Skeletal muscle tissue (tissue), 4 donors: Measurements from ENCODE around the gene TTLL5. TPM values are rescaled to one million over a fixed set of nuclear protein-coding genes. Genes with fewer than 3 reads are reported as not detected.
A peak's percentile ranks its signal among the peaks of the same experiment; 100 is the strongest.

ENCODE experiments used
- H3K27ac ChIP-seq: one replicate; pipeline ENCODE4 v1.7.0; 2013; ENCODE audit warnings: mild to moderate bottlenecking, low read depth, low read length, inconsistent platforms
- H3K27me3 ChIP-seq, 3 donors: one replicate each; pipeline ENCODE4 v1.7.0; 2013; ENCODE audit warnings: low read length in 3 of 3; ENCODE audit not compliant: control insufficient read depth in 3 of 3, insufficient read depth in 3 of 3
- H3K36me3 ChIP-seq, 3 donors: one replicate each; pipeline ENCODE4 v1.7.0; 2013; ENCODE audit warnings: low read length in 3 of 3; ENCODE audit not compliant: control insufficient read depth in 3 of 3, insufficient read depth in 3 of 3
- H3K4me1 ChIP-seq, 3 donors: one replicate each; pipeline ENCODE4 v1.7.0; 2013; ENCODE audit warnings: low read length in 3 of 3, mild to moderate bottlenecking in 3 of 3; ENCODE audit not compliant: control insufficient read depth in 3 of 3, insufficient read depth in 3 of 3
- H3K4me3 ChIP-seq, 3 donors: one replicate each; pipeline ENCODE4 v1.7.0; 2013; ENCODE audit warnings: low read length in 3 of 3
- H3K9ac ChIP-seq, 3 donors: one replicate each; pipeline ENCODE4 v1.7.0; 2013; ENCODE audit warnings: low read length in 3 of 3, mild to moderate bottlenecking in 3 of 3, moderate library complexity in 2 of 3, low read depth in 1 of 3
- H3K9me3 ChIP-seq, 3 donors: one replicate each; pipeline ENCODE4 v1.7.0; 2013; ENCODE audit warnings: low read length in 3 of 3; ENCODE audit not compliant: control insufficient read depth in 3 of 3
- total RNA-seq: library from RNA; depleted of rRNA; stranded (reverse); fragments of >200 nt; gene quantifications from one replicate; pipeline ENCODE4 v1.2.3, GENCODE V29; 2014
- donor health status: Osteomylitis.

TTLL5 gene
- total RNA-seq, 1 donor from 2014 or later, result 13.6 TPM

DNA sequence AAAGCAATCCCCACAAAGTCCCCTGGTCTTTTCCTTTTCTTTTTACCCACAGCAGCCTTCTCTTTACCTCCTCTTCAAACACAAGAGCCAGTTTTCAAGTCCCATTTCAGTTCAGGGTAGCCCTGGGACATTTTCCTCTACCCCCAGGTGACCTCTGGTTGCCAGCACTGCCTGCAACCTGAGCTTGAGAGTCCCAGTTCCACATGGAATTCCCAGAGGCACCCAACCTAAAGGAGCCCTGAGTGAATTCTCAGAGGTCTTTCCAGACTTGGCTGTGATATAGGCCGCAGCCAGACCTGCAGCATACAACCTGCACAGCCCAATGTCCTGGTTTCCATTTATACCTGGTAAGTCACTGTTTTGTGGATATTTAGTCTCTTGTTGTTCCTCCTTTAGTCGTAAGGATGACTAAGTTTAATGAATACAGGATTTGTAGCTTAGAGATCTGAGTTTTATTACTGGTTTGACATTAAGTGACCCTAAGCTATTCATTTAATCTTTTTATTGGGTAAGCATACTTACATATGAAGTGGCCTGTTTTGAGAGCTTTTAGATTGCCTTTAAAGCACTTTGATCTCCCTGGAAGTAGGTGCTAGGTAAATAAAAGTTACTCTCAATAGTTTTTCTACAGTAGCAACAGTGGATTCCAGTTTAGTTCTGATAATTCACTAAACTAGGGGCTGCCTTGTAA, 160.9 kb downstream of the TTLL5 start:
- Histone ChIP-seq H3K9me3 (no peaks in the 10 kb centered on the region), H3K27ac (peak overlapping the region; percentile 37), H3K36me3 (peaks cover 0 to 3% (median 0%) of the 10 kb centered on the region in 3 donors), H3K9ac (no peak overlapping the region), H3K4me3 (no peak overlapping the region), H3K4me1 (peaks cover 19 to 28% (median 26%) of the 10 kb centered on the region in 3 donors), H3K27me3 (no peaks in the 10 kb centered on the region)

DNA sequence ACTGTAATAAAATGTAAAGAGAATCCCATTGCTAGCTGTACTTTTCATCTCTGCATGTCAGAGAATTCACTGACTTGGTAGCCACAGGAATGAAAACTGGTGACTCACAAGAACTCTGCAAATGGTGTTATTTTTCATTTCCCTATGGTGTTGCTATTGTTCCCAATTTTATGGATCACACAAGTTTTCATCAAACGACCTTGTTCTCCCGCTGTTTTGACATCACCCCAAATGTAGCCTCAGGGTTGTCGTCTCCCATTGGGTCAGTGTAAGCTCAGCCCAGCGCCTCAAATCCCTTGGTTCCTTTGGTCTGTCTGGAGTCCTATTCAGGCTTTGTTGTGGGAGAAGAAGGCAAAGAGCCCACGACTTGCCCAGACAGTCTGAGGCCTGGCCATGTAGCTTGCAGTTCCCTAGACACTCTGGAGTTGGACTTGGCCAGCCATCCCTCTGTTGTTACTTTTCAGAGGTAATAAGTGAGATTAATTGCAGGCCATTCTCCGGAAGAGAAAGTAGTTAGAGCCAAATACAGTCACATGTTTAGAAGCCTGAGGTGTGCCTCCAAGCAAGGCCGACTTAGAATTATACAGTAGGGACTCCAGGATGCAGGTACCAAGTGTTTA, 161.6 kb downstream of the TTLL5 start:
- Histone ChIP-seq H3K27ac (peak overlapping the region; percentile 37), H3K4me1 (peaks cover 19 to 28% (median 26%) of the 10 kb centered on the region in 3 donors), H3K27me3 (no peaks in the 10 kb centered on the region), H3K9ac (no peak overlapping the region), H3K9me3 (no peaks in the 10 kb centered on the region), H3K36me3 (peaks cover 0 to 3% (median 0%) of the 10 kb centered on the region in 3 donors), H3K4me3 (no peak overlapping the region)

GRCh38 chr14:75823334-75823733, 162.3 kb downstream of the TTLL5 start:
- Histone ChIP-seq H3K27ac (peak overlapping the region; percentile 37), H3K9me3 (no peaks in the 10 kb centered on the region), H3K36me3 (peaks cover 0 to 3% (median 0%) of the 10 kb centered on the region in 3 donors), H3K4me1 (peaks cover 19 to 28% (median 26%) of the 10 kb centered on the region in 3 donors), H3K4me3 (no peak overlapping the region), H3K27me3 (no peaks in the 10 kb centered on the region), H3K9ac (no peak overlapping the region)

GRCh38 chr14:75824318-75824717, 163.3 kb downstream of the TTLL5 start:
- Histone ChIP-seq H3K27ac (peak overlapping the region; percentile 67), H3K9me3 (no peaks in the 10 kb centered on the region), H3K4me3 (no peak overlapping the region), H3K36me3 (peaks cover 0 to 3% (median 0%) of the 10 kb centered on the region in 3 donors), H3K9ac (no peak overlapping the region), H3K4me1 (peaks cover 19 to 28% (median 26%) of the 10 kb centered on the region in 3 donors), H3K27me3 (no peaks in the 10 kb centered on the region)

GRCh38 chr14:75825147-75825592, 164.1 kb downstream of the TTLL5 start:
- peaks cover 19 to 28% (median 26%) of the 10 kb centered on the region in 3 donors for H3K4me1 ChIP-seq
- peak overlapping the region; percentile 67 for H3K27ac ChIP-seq
- H3K4me3 ChIP-seq, result no peak overlapping the region
- H3K9me3 ChIP-seq, result no peaks in the 10 kb centered on the region
- H3K27me3 ChIP-seq, result no peaks in the 10 kb centered on the region
- H3K36me3 ChIP-seq, result peaks cover 0 to under 1% (median 0%) of the 10 kb centered on the region in 3 donors
- no peak overlapping the region for H3K9ac ChIP-seq

DNA sequence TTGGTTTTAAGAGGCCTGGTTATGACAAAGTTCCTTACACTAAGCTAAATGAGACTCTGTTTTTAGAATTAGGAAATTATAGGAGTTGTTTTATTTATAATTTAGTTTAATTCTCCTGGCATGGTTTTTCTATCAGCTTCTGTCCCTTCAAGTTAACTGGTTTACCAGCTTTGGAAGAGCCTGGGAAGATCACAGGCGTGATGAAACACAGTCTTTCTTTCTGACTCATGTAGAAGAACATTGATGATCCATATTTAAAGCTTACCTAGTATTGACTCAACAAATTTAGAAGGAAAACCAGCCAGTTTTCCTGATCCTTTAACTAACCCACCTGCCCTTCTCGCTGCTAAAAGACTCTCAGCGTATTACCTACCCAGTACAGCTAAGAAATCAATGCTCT, 165.6 kb downstream of the TTLL5 start:
- H3K4me1 ChIP-seq, result peaks cover 19 to 28% (median 23%) of the 10 kb centered on the region in 3 donors
- no peak overlapping the region for H3K4me3 ChIP-seq
- H3K36me3 ChIP-seq, result no peaks in the 10 kb centered on the region
- no peak overlapping the region for H3K9ac ChIP-seq
- no peak overlapping the region for H3K27ac ChIP-seq
- H3K27me3 ChIP-seq, result no peaks in the 10 kb centered on the region
- no peaks in the 10 kb centered on the region for H3K9me3 ChIP-seq

DNA sequence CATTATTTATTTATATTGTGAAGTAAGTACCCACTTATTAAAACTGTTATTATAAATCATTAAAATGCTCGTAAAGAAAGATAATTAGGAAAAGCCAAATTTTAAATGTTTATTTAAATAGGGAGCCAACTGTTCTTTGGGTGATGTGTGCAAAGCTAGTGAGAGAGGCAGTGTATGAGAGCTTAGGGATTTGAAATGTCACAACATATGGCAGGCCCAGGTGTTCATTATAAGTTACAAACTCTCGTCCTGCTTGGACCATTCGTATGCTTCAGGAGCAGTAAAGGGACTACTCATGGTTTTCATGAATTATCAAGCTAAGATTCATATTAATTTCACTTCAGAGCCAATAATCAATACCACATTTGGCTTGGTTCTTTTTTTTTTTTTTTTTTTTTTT, 166.3 kb downstream of the TTLL5 start:
- Histone ChIP-seq H3K4me1 (peaks cover 12 to 23% (median 23%) of the 10 kb centered on the region in 3 donors), H3K27me3 (no peaks in the 10 kb centered on the region), H3K9me3 (no peaks in the 10 kb centered on the region), H3K4me3 (no peak overlapping the region), H3K27ac (no peak overlapping the region), H3K9ac (no peak overlapping the region), H3K36me3 (no peaks in the 10 kb centered on the region)

DNA sequence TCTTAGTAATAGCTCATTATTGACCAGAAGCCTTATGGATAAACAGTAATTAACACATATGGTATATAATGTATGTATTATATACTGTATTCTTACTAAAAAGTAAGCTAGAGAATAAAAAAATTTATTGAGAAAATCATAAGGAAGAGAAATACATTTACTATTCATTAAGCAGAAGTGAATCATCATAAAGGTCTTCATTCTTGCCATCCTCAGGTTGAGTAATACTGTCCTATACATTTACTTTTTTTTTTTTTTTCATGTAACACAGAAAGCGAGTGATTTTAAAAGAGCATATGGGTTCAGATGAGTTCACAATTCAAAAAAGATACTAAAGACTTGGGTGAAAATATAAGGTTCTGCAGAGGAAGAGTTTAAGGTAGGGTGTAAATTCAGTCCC, 168.3 kb downstream of the TTLL5 start:
- Histone ChIP-seq H3K4me1 (peaks cover 0 to 14% (median 6%) of the 10 kb centered on the region in 3 donors), H3K4me3 (no peak overlapping the region), H3K9me3 (no peaks in the 10 kb centered on the region), H3K27ac (no peak overlapping the region), H3K9ac (no peak overlapping the region), H3K36me3 (no peaks in the 10 kb centered on the region), H3K27me3 (no peaks in the 10 kb centered on the region)

DNA sequence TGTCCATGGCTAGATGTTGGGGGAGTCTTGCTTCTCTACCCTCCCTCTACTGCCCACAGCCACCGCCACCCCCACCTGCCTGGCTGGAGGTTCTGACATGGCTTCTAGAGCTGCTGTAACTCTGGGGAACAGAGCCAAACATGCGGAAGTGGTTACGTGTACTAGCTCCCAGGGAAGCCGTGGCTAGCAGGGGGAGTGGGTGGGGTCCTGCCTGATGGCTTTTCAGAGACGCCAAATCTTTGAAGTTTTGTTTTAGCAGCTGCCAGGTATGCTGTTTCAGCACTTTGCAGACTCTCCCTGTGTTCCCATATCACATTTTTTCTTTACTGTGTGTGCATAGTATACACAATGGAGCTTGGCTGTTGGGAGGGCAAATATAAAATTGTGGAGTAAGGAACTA, 170.4 kb downstream of the TTLL5 start:
- no peaks in the 10 kb centered on the region for H3K9me3 ChIP-seq
- H3K27me3 ChIP-seq, result no peaks in the 10 kb centered on the region
- H3K4me3 ChIP-seq, result peak overlapping the region in 1 of 3 donors; percentile 38
- peaks cover 0 to 10% (median 6%) of the 10 kb centered on the region in 3 donors for H3K4me1 ChIP-seq
- no peaks in the 10 kb centered on the region for H3K36me3 ChIP-seq
- H3K27ac ChIP-seq, result no peak overlapping the region
- no peak overlapping the region for H3K9ac ChIP-seq

- Histone ChIP-seq H3K9me3 (no peaks in the 10 kb centered on the region), H3K9ac (no peak overlapping the region), H3K4me3 (peak overlapping the region in 1 of 3 donors; percentile 38), H3K4me1 (peaks cover 0 to 10% (median 6%) of the 10 kb centered on the region in 3 donors), H3K27ac (no peak overlapping the region), H3K27me3 (no peaks in the 10 kb centered on the region), H3K36me3 (no peaks in the 10 kb centered on the region)
These were observed 170.9 kb downstream of the TTLL5 start for GRCh38 chr14:75831952-75832351.
